Brain microvascular endothelial cell (primary cell): ENCODE results near the gene RIN3.
A peak's percentile ranks its signal among the peaks of the same experiment; 100 is the strongest.

Source experiments
- DNase-seq: peaks from one replicate; pipeline ENCODE4 v3.0.0-alpha.2; 2020
- H3K27ac ChIP-seq: fragments of 250-450 bp; sonication (Bioruptor Pico); 2 replicates; pipeline ENCODE4 v1.5.1; 2020; ENCODE audit warnings: mild to moderate bottlenecking, moderate library complexity
- H3K27me3 ChIP-seq: fragments of 250-450 bp; sonication (Bioruptor Pico); replicated peaks from 2 replicates; pipeline ENCODE4 v1.5.1; 2020; ENCODE audit warnings: mild to moderate bottlenecking
- H3K36me3 ChIP-seq: fragments of 250-450 bp; sonication (Bioruptor Pico); replicated peaks from 2 replicates; pipeline ENCODE4 v1.5.1; 2020; ENCODE audit warnings: mild to moderate bottlenecking
- H3K4me3 ChIP-seq: 2 replicates; pipeline ENCODE4 v1.5.1; 2011; ENCODE audit warnings: low read depth, mild to moderate bottlenecking, control low read depth, low read length, moderate library complexity
- in situ Hi-C: cut with HindIII; loops from 2 replicates; pipeline ENCODE4 v1.10.0; 2017; ENCODE audit warnings: low sequenced_read_pairs, low pct_ligation_motif_present
- TF ChIP-seq, protein P1 (sequence below): IDR thresholded peaks from 2 replicates; pipeline ENCODE4 v1.5.1; 2011; ENCODE audit warnings: low read depth, mild to moderate bottlenecking, moderate library complexity, low read length, control low read depth, inconsistent platforms; ENCODE audit errors: missing control alignments

The RIN3 gene

DNA sequence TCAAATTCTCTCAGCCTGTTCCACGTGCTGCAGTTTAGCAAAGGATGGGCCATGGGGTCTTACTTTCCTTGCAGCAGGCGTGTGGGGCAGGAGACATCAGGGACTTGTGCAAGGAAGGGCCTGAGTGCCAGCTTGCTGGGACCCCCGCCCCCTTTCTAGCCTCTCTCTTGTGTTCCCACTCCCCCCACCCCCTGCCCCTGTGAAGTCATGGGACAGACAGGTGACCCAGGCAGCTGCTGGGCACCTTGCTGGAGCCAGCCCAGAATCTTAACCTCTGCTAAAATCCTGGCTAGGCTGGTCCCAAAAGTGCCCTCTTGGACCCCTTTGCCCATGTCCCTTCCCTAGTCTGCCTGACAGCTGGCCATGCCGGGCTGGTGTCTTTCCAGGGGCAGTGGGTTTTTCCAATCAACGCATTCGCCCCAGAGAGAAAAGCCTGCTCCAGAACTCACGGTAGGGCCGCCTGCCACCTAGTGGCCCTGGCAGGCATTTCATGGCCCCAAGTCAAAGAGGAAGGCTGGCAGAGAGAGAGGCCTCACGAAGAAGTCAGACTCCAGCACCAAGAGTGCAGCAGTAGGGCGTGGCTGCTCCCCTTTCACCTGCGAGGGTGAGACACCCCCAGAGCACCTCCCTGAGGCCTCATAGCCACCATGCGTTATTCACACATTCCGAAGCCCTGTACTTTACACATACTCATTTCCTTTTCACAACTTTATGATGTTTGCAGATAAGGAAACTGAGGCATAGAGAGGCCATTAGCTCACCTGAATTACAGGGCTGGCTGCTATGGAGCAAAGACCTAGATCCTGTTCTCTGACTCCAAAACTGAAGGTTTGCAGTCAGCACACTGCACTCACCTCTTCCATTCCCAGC lies 167.4 kb downstream of the RIN3 start:
- TF ChIP-seq, protein P1, sequence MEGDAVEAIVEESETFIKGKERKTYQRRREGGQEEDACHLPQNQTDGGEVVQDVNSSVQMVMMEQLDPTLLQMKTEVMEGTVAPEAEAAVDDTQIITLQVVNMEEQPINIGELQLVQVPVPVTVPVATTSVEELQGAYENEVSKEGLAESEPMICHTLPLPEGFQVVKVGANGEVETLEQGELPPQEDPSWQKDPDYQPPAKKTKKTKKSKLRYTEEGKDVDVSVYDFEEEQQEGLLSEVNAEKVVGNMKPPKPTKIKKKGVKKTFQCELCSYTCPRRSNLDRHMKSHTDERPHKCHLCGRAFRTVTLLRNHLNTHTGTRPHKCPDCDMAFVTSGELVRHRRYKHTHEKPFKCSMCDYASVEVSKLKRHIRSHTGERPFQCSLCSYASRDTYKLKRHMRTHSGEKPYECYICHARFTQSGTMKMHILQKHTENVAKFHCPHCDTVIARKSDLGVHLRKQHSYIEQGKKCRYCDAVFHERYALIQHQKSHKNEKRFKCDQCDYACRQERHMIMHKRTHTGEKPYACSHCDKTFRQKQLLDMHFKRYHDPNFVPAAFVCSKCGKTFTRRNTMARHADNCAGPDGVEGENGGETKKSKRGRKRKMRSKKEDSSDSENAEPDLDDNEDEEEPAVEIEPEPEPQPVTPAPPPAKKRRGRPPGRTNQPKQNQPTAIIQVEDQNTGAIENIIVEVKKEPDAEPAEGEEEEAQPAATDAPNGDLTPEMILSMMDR, result peak; percentile 95
- H3K4me3 ChIP-seq, result no peak overlapping the region
- peak; percentile 59 for DNase-seq
- H3K27me3 ChIP-seq, result no peaks in the 10 kb centered on the region
- in situ Hi-C loops, result no loop called here
- H3K27ac ChIP-seq, result no peak overlapping the region
- H3K36me3 ChIP-seq, result peaks cover 8% of the 10 kb centered on the region

DNA sequence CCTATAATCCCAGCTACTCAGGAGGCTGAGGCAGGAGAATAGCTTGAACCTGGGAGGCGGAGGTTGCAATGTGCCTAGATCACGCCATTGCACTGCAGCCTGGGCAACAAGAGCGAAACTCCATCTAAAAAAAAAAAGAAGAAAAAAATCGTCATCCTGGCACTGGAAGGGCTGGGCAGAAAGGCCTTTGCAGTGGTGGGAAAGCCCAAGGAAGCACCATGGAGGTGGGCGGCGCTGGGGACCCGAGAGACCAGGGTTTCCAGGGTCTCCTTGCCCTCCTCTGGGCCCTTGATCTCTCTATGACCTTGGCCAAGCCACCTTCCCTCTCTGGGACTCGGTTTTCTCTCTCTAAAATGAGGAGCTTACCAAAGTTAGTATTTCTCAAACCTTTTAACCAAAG lies 169.5 kb downstream of the RIN3 start:
- Histone ChIP-seq H3K27ac (no peak overlapping the region), H3K4me3 (no peak overlapping the region), H3K36me3 (peaks cover under 1% of the 10 kb centered on the region), H3K27me3 (no peaks in the 10 kb centered on the region)
- DNase-seq, result no peak
- in situ Hi-C loops, result no loop called here
- TF ChIP-seq, protein P1, result no peak

DNA sequence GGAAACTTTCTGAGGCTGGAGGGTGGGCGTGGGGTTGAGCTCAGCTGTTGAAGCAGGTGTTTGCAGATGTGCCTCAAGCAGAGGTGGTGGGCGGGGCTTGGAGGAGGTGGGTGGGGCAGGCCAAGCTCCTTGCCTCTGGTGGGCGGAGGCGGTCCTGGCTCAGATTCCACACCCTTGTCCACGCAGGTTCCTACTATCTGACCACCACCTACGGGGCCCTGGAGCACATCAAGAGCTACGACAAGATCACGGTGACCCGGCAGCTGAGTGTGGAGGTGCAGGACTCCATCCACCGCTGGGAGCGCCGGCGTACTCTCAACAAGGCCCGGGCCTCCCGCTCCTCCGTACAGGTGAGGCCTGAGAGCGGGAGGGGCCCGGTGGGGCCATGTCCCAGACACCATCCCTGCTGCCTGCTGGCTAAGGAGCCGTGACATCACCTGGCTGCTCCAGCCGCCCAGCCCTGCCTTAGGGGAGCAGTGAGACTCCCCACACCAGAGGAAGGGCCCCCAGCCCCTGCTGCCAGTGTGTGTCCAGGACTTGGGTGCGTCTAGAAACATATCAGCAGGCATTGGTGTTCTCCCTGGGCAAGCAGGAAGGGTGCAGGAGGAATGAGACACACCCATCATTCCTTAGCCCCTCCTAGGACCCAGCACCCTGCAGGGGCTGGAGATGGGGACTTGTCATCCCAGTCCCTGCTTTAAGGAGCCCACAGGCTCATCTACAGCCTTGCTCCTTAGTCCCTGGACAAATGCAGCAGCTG lies 171.4 kb downstream of the RIN3 start:
- no peak overlapping the region for H3K27ac ChIP-seq
- no peaks in the 10 kb centered on the region for H3K27me3 ChIP-seq
- DNase-seq, result no peak
- H3K4me3 ChIP-seq, result no peak overlapping the region
- TF ChIP-seq, protein P1, result no peak
- in situ Hi-C loops, result no loop called here
- no peaks in the 10 kb centered on the region for H3K36me3 ChIP-seq

DNA sequence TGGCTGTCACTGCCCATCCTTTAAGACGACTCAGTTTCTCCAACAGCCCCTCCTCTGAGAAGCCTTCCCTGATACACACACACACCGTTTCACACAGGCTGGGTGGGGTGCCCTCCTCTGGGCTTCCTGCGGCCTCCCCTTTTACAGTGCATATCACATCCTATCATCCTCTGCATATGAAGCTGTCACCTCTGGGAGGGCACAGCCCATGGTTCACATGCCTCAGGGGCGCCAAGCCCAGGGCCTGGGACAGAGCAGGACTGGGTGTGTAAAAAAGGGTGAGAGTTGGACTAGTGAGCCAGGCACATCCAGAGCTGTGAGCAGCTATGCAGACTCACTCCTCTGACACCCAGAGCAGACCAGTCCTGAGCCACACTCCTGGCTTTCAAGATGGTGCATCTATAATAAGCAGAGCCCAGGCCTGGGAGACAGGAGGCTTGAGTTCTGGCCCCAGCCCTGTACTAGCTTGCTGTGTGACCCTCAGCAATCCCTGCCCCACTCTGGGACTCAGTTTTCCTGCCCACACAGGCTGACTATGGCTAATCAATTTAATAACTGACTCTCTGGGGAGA lies 172.3 kb downstream of the RIN3 start:
- no peak overlapping the region for H3K27ac ChIP-seq
- H3K4me3 ChIP-seq, result no peak overlapping the region
- in situ Hi-C loops, result no loop called here
- TF ChIP-seq, protein P1, result no peak
- H3K36me3 ChIP-seq, result no peaks in the 10 kb centered on the region
- DNase-seq, result no peak
- H3K27me3 ChIP-seq, result no peaks in the 10 kb centered on the region

DNA sequence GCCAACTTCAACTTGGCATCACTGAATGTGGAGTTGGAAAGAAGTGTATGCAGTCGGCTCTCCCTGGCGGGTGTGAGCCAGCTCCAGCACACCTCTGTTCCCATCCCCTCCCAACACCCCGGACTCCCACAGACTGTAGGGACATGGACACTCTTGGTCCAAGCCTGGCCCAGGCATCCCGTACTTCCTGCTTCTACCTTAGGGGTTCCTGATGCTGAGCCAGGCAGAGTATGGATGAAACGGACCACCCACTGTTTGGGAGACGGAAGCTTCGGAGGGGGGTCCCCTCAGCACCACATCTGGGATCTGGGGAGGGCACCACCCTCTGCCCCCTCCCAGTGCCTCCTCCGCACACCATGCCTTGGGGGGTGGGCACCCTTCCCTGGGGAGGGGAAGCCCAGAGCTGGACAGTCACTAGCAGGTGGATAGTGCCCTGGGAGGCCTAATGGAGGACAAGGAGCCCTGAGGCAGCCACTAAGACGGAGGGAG lies 172.9 kb downstream of the RIN3 start:
- H3K27me3 ChIP-seq, result no peaks in the 10 kb centered on the region
- H3K27ac ChIP-seq, result no peak overlapping the region
- no peak for DNase-seq
- in situ Hi-C loops, result no loop called here
- no peaks in the 10 kb centered on the region for H3K36me3 ChIP-seq
- TF ChIP-seq, protein P1, result no peak
- no peak overlapping the region for H3K4me3 ChIP-seq
